ENCODE measurements around the gene SLC47A2. TPM values are rescaled to one million over a fixed set of nuclear protein-coding genes. Genes with fewer than 3 reads are reported as not detected.

Gene SLC47A2
- total RNA-seq, 1 donor from 2014 or later = not detected

GRCh38 chr17:19717411-19717908 lies 1.1 kb upstream of the SLC47A2 start:
- H3K4me3 ChIP-seq = no peak overlapping the region
- no peak overlapping the region for H3K27ac ChIP-seq
- no peak for TF ChIP-seq CTCF (IDR thresholded peaks at IDR 0.05)
- DNase-seq (peak; percentile 57), ATAC-seq (no peak)
- peaks cover 6% of the 10 kb centered on the region for H3K4me1 ChIP-seq
- no peaks in the 10 kb centered on the region for H3K27me3 ChIP-seq
- intact Hi-C loops (cut with DNase I) = no loop called here
- H3K9me3 ChIP-seq = no peaks in the 10 kb centered on the region
- H3K36me3 ChIP-seq = no peaks in the 10 kb centered on the region

GRCh38 chr17:19717031-19717360 lies 612 bp upstream of the SLC47A2 start:
- ATAC-seq (no peak), DNase-seq (no peak)
- Histone ChIP-seq H3K9me3 (no peaks in the 10 kb centered on the region), H3K27me3 (no peaks in the 10 kb centered on the region), H3K4me1 (peaks cover 6% of the 10 kb centered on the region), H3K27ac (no peak overlapping the region), H3K4me3 (no peak overlapping the region), H3K36me3 (no peaks in the 10 kb centered on the region)
- intact Hi-C loops (cut with DNase I) = no loop called here
- no peak for TF ChIP-seq CTCF (IDR thresholded peaks at IDR 0.05)

- no peak for DNase-seq
- H3K27me3 ChIP-seq = no peaks in the 10 kb centered on the region
- H3K4me1 ChIP-seq = no peaks in the 10 kb centered on the region
- H3K9me3 ChIP-seq = no peaks in the 10 kb centered on the region
- intact Hi-C loops (cut with DNase I) = no loop called here
- H3K27ac ChIP-seq = no peak overlapping the region
- no peak overlapping the region for H3K4me3 ChIP-seq
- no peak for ATAC-seq
- no peaks in the 10 kb centered on the region for H3K36me3 ChIP-seq
- no peak for TF ChIP-seq CTCF (IDR thresholded peaks at IDR 0.05)
Observed at GRCh38 chr17:19714542-19715411, 1.6 kb downstream of the SLC47A2 start.

- Histone ChIP-seq H3K9me3 (no peaks in the 10 kb centered on the region), H3K27me3 (no peaks in the 10 kb centered on the region), H3K4me3 (no peak overlapping the region), H3K36me3 (no peaks in the 10 kb centered on the region), H3K27ac (no peak overlapping the region), H3K4me1 (no peaks in the 10 kb centered on the region)
- intact Hi-C loops (cut with DNase I) = no loop called here
- TF ChIP-seq CTCF (IDR thresholded peaks at IDR 0.05) = no peak
- ATAC-seq (no peak), DNase-seq (no peak)
Observed at GRCh38 chr17:19713901-19714361, 2.5 kb downstream of the SLC47A2 start.

GRCh38 chr17:19713462-19713861 lies 2.9 kb downstream of the SLC47A2 start:
- no peak for TF ChIP-seq CTCF (IDR thresholded peaks at IDR 0.05)
- no peaks in the 10 kb centered on the region for H3K4me1 ChIP-seq
- H3K27me3 ChIP-seq = no peaks in the 10 kb centered on the region
- no peak overlapping the region for H3K4me3 ChIP-seq
- DNase-seq (no peak), ATAC-seq (no peak)
- no peaks in the 10 kb centered on the region for H3K9me3 ChIP-seq
- no peaks in the 10 kb centered on the region for H3K36me3 ChIP-seq
- no peak overlapping the region for H3K27ac ChIP-seq
- intact Hi-C loops (cut with DNase I) = no loop called here

All from upper lobe of right lung (tissue), 1 donor.